Kidney capillary endothelial cell (primary cell): ENCODE data around the gene THBS2.
"Not testable (repeated sequence)": the region's sequence is repeated elsewhere in the genome, so short reads cannot be mapped to it uniquely, and the experiment has no call there.

Source experiments
- DNase-seq: peaks from one replicate; pipeline ENCODE4 v3.0.0-alpha.2; 2018; ENCODE audit warnings: low spot score

THBS2 gene

GRCh38 chr6:169184419-169184818 lies 69.2 kb downstream of the THBS2 start:
- DNase-seq = no peak

- DNase-seq = no peak
These were observed 70.4 kb downstream of the THBS2 start for GRCh38 chr6:169183233-169183632.

- not testable (repeated sequence) for DNase-seq
These were observed 73.8 kb downstream of the THBS2 start for GRCh38 chr6:169179831-169180230.

GRCh38 chr6:169177516-169178166 lies 76.0 kb downstream of the THBS2 start:
- no peak for DNase-seq

- no peak for DNase-seq
These were observed 77.2 kb downstream of the THBS2 start for GRCh38 chr6:169176361-169176991.

- no peak for DNase-seq
These were observed 78.2 kb downstream of the THBS2 start for GRCh38 chr6:169175360-169175887.

- no peak for DNase-seq
These were observed 78.9 kb downstream of the THBS2 start for GRCh38 chr6:169174516-169175359.

GRCh38 chr6:169173532-169174268 lies 79.9 kb downstream of the THBS2 start:
- no peak for DNase-seq

- DNase-seq = no peak
These were observed 80.7 kb downstream of the THBS2 start for GRCh38 chr6:169172946-169173345.

GRCh38 chr6:169172456-169172855 lies 81.2 kb downstream of the THBS2 start:
- no peak for DNase-seq

- DNase-seq = no peak
These were observed 81.7 kb downstream of the THBS2 start for GRCh38 chr6:169171951-169172350.

- DNase-seq = no peak
These were observed 82.6 kb downstream of the THBS2 start for GRCh38 chr6:169171016-169171415.

GRCh38 chr6:169170583-169170955 lies 83.1 kb downstream of the THBS2 start:
- DNase-seq = no peak

GRCh38 chr6:169169941-169170582 lies 83.6 kb downstream of the THBS2 start:
- DNase-seq = no peak

- DNase-seq = no peak
These were observed 84.3 kb downstream of the THBS2 start for GRCh38 chr6:169169375-169169774.

- no peak for DNase-seq
These were observed 84.9 kb downstream of the THBS2 start for GRCh38 chr6:169168706-169169105.

- no peak for DNase-seq
These were observed 85.4 kb downstream of the THBS2 start for GRCh38 chr6:169168302-169168630.

- DNase-seq = no peak
These were observed 85.9 kb downstream of the THBS2 start for GRCh38 chr6:169167581-169168301.

- DNase-seq = no peak
These were observed 86.6 kb downstream of the THBS2 start for GRCh38 chr6:169166896-169167580.
